Hepatocyte (in vitro differentiated cells): Measurements from ENCODE around the gene HMGCS1. TPM values are rescaled to one million over a fixed set of nuclear protein-coding genes. Genes with fewer than 3 reads are reported as not detected.

Experiments
- DNase-seq: peaks from one replicate; pipeline ENCODE4 v3.0.0-alpha.2; 2016; ENCODE audit warnings: low spot score
- H2AFZ ChIP-seq: fragments of 200-600 bp; sonication (generic); 2 replicates; pipeline ENCODE4 v1.6.0; 2016; ENCODE audit warnings: antibody characterized with exemption, mild to moderate bottlenecking
- H3K27ac ChIP-seq: fragments of 200-600 bp; sonication (generic); 2 replicates; pipeline ENCODE4 v1.5.1; 2016; ENCODE audit warnings: mild to moderate bottlenecking
- H3K27me3 ChIP-seq: fragments of 200-600 bp; sonication (generic); 2 replicates; pipeline ENCODE4 v1.6.1; 2016
- H3K36me3 ChIP-seq: fragments of 200-600 bp; sonication (generic); replicated peaks from 2 replicates; pipeline ENCODE4 v1.5.1; 2016; ENCODE audit warnings: low read depth; ENCODE audit not compliant: insufficient read depth
- H3K4me1 ChIP-seq: fragments of 200-600 bp; sonication (generic); 2 replicates; pipeline ENCODE4 v1.5.1; 2016; ENCODE audit warnings: mild to moderate bottlenecking, moderate library complexity; ENCODE audit not compliant: insufficient read depth
- H3K4me2 ChIP-seq: fragments of 200-600 bp; sonication (generic); 2 replicates; pipeline ENCODE4 v1.6.0; 2016
- H3K4me3 ChIP-seq: fragments of 200-600 bp; sonication (generic); 2 replicates; pipeline ENCODE4 v1.5.1; 2016; ENCODE audit warnings: mild to moderate bottlenecking
- H3K79me2 ChIP-seq: fragments of 200-600 bp; sonication (generic); 2 replicates; pipeline ENCODE4 v1.6.0; 2017; ENCODE audit warnings: mild to moderate bottlenecking
- H3K9me2 ChIP-seq: fragments of 200-600 bp; sonication (generic); replicated peaks from 2 replicates; pipeline ENCODE4 v1.6.0; 2017; ENCODE audit warnings: mild to moderate bottlenecking; ENCODE audit not compliant: insufficient read depth
- H3K9me3 ChIP-seq: fragments of 200-600 bp; sonication (generic); 2 replicates; pipeline ENCODE4 v1.5.1; 2016; ENCODE audit warnings: low read depth, mild to moderate bottlenecking
- H4K20me1 ChIP-seq: fragments of 200-600 bp; sonication (generic); 2 replicates; pipeline ENCODE4 v1.6.0; 2016; ENCODE audit warnings: mild to moderate bottlenecking; ENCODE audit not compliant: insufficient read depth, poor library complexity, severe bottlenecking
- EZH2 ChIP-seq: fragments of 200-600 bp; sonication (generic); IDR thresholded peaks from 2 replicates; pipeline ENCODE4 v1.6.1; 2016; ENCODE audit warnings: antibody characterized with exemption, mild to moderate bottlenecking, borderline replicate concordance
- EZH2phosphoT487 ChIP-seq: fragments of 200-600 bp; sonication (generic); IDR thresholded peaks from one replicate; pipeline ENCODE4 v1.6.1; 2018; ENCODE audit warnings: antibody characterized with exemption, mild to moderate bottlenecking, low read depth, moderate library complexity; ENCODE audit not compliant: unreplicated experiment, severe bottlenecking
- WGBS: methylation state at CpG from one replicate; pipeline ENCODE4 v1.1.6; 2016; ENCODE audit warnings: low lambda C conversion rate; ENCODE audit errors: missing lambda C conversion rate; 5-methylcytosine and 5-hydroxymethylcytosine counted together
- polyA plus RNA-seq: library from polyadenylated mRNA; unstranded; fragments of >200 nt; fragmentation: Nextera tagmentation; extraction: Ambion mirVana; gene quantifications from 2 replicates; pipeline ENCODE4 v1.2.1, GENCODE V29; 2016
- total RNA-seq: library from RNA; depleted of rRNA; stranded (reverse); fragments of >200 nt; gene quantifications from 2 replicates; pipeline ENCODE4 v1.2.3, GENCODE V29; 2014
- TF ChIP-seq, protein P1 (sequence below): fragments of 200-600 bp; sonication (generic); IDR thresholded peaks from 2 replicates; pipeline ENCODE4 v1.5.1; 2016; ENCODE audit warnings: antibody characterized with exemption, mild to moderate bottlenecking; ENCODE audit not compliant: poor library complexity

Gene HMGCS1
- total and polyA plus RNA-seq, 2 experiments from 2014 or later, result 114 to 333 TPM

DNA sequence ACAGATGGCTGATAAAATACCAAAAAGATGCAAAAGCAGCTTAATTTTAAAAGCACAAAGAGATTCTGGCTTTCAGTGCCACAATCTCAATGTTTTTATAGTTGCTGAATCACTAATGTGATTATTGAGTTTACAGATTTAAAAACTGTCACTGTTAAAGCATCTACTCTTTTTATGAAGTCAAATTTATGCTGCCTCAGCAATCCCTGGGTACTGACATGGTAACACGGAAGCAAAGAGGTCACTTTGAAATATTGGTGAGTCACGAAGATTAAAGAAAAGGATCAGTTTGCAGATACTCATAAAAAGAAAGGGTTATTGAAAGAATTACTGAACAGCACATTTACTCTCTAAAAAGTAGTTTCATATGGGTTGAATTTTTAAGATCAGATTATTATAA, 39.7 kb upstream of the HMGCS1 start:
- Histone ChIP-seq H3K4me1 (no peaks in the 10 kb centered on the region), H3K27ac (no peak overlapping the region), H3K79me2 (no peaks in the 10 kb centered on the region), H3K9me2 (no peaks in the 10 kb centered on the region), H3K4me2 (no peak overlapping the region), H3K27me3 (no peaks in the 10 kb centered on the region), H3K4me3 (no peak overlapping the region), H2AFZ (no peak overlapping the region), H3K9me3 (no peaks in the 10 kb centered on the region), H4K20me1 (no peaks in the 10 kb centered on the region), H3K36me3 (no peaks in the 10 kb centered on the region)
- WGBS, result 54% methylated on average over 2 of the region's 2 CpGs
- TF ChIP-seq EZH2 (no peak), EZH2phosphoT487 (no peak)
- TF ChIP-seq, protein P1, sequence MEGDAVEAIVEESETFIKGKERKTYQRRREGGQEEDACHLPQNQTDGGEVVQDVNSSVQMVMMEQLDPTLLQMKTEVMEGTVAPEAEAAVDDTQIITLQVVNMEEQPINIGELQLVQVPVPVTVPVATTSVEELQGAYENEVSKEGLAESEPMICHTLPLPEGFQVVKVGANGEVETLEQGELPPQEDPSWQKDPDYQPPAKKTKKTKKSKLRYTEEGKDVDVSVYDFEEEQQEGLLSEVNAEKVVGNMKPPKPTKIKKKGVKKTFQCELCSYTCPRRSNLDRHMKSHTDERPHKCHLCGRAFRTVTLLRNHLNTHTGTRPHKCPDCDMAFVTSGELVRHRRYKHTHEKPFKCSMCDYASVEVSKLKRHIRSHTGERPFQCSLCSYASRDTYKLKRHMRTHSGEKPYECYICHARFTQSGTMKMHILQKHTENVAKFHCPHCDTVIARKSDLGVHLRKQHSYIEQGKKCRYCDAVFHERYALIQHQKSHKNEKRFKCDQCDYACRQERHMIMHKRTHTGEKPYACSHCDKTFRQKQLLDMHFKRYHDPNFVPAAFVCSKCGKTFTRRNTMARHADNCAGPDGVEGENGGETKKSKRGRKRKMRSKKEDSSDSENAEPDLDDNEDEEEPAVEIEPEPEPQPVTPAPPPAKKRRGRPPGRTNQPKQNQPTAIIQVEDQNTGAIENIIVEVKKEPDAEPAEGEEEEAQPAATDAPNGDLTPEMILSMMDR, result no peak
- DNase-seq, result no peak

DNA sequence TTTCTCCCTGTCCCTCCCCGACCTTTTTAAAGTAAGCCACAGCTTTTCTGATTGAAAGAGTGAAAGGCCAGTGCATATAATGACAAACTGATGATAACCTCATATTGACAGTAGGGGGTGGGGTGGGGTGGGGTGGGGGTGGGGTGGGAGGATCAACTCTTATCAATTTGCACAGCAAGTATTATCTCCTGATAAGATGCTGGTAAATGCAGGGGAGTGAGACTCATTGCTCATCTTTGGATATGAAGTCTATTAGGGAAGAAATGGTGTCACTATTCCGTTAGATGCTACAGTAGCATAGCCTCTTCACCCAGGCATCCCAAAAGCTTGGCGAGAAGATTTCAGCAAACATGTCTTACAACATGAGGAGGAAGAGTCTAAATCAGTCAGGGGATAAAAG, 38.9 kb upstream of the HMGCS1 start:
- Histone ChIP-seq H4K20me1 (no peaks in the 10 kb centered on the region), H3K4me3 (no peak overlapping the region), H3K36me3 (no peaks in the 10 kb centered on the region), H3K4me2 (no peak overlapping the region), H3K9me2 (no peaks in the 10 kb centered on the region), H3K27ac (no peak overlapping the region), H3K27me3 (no peaks in the 10 kb centered on the region), H3K9me3 (no peaks in the 10 kb centered on the region), H3K79me2 (no peaks in the 10 kb centered on the region), H2AFZ (no peak overlapping the region), H3K4me1 (no peaks in the 10 kb centered on the region)
- TF ChIP-seq, protein P1, result no peak
- TF ChIP-seq EZH2phosphoT487, result no peak
- TF ChIP-seq EZH2, result no peak
- no peak for DNase-seq
- 55% methylated on average over 3 of the region's 3 CpGs for WGBS

DNA sequence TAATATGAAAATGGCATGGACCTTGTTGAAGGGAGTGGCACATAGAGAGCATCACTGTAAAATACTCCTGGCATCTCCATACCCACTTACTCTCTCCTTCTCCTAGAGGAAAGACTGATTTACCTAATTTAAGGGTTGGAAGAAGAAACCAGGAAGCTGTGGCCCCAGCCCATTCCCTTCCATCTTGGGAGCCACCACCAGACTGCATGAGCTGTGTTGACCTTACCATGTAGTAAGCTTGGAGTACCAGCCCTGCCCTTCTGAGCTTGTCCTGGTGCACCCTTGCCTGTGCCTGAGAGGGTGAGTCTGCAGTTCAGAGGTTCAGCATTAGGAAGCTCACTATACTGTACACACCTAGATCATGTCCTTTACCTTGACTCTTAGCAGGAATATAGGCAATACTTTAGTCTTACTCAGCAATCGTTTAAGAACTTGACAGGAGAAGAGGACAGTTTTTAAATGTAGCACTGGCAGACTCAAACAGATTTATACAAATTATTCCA, 35.7 kb upstream of the HMGCS1 start:
- no peak overlapping the region for H3K4me3 ChIP-seq
- no peak for TF ChIP-seq EZH2
- H3K9me3 ChIP-seq, result no peaks in the 10 kb centered on the region
- no peak overlapping the region for H3K4me2 ChIP-seq
- no peak for DNase-seq
- no peak overlapping the region for H3K27ac ChIP-seq
- no peaks in the 10 kb centered on the region for H3K9me2 ChIP-seq
- no peaks in the 10 kb centered on the region for H3K27me3 ChIP-seq
- no peaks in the 10 kb centered on the region for H3K4me1 ChIP-seq
- H2AFZ ChIP-seq, result no peak overlapping the region
- no peaks in the 10 kb centered on the region for H4K20me1 ChIP-seq
- no peaks in the 10 kb centered on the region for H3K79me2 ChIP-seq
- WGBS, result 84% methylated on average over 1 of the region's 1 CpG
- no peaks in the 10 kb centered on the region for H3K36me3 ChIP-seq

DNA sequence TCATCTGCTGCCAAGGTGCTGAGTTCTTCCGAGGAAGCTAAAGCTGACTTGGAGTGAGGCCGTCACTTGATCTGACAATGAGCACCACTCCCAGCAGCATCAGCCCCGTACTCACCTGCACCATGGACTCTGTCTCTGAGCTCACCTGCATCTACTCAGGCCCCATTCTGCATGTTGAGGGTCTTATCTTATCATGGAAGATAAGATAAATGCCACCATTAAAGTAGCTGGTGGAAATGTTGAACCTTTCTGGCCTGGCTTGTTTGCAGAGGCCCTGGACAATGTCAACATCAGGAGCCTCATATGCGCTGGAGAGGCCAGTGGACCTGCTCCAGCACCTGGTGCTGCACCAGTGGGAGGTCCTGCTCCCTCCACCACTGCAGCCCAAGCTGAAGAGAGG, 35.0 kb upstream of the HMGCS1 start:
- DNase-seq, result peak; percentile 58
- no peaks in the 10 kb centered on the region for H3K9me2 ChIP-seq
- 31% methylated on average over 4 of the region's 4 CpGs for WGBS
- no peaks in the 10 kb centered on the region for H3K4me1 ChIP-seq
- H3K27me3 ChIP-seq, result no peaks in the 10 kb centered on the region
- no peak overlapping the region for H3K4me3 ChIP-seq
- H3K4me2 ChIP-seq, result peak overlapping the region; percentile 25
- H3K79me2 ChIP-seq, result no peaks in the 10 kb centered on the region
- no peaks in the 10 kb centered on the region for H3K36me3 ChIP-seq
- no peaks in the 10 kb centered on the region for H4K20me1 ChIP-seq
- TF ChIP-seq EZH2 (no peak), EZH2phosphoT487 (no peak)
- TF ChIP-seq, protein P1, result no peak
- peak overlapping the region; percentile 76 for H3K27ac ChIP-seq
- no peak overlapping the region for H2AFZ ChIP-seq
- H3K9me3 ChIP-seq, result no peaks in the 10 kb centered on the region
